T-helper 1 cell treated with Interleukin-12 subunit alpha and Interleukin-12 subunit beta and Interleukin-4 antibody, amounts not matched to agents 30 μg/mL and 1 μg/mL, for 36 hours (primary cell): ENCODE results near the gene NFS1.
"Not testable (repeated sequence)": the region's sequence is repeated elsewhere in the genome, so short reads cannot be mapped to it uniquely, and the experiment has no call there.

Experiments used
- H3K27ac Mint-ChIP-seq: one replicate; pipeline ENCODE4 v1.8.0; 2021; ENCODE audit warnings: mild to moderate bottlenecking, mixed read lengths
- H3K27me3 Mint-ChIP-seq: one replicate; pipeline ENCODE4 v1.8.0; 2021; ENCODE audit warnings: low read depth, mixed read lengths
- H3K36me3 Mint-ChIP-seq: one replicate; pipeline ENCODE4 v1.8.0; 2021; ENCODE audit warnings: low read depth, mixed read lengths
- H3K4me1 Mint-ChIP-seq: one replicate; pipeline ENCODE4 v1.8.0; 2021; ENCODE audit warnings: low read depth, mixed read lengths
- H3K4me3 Mint-ChIP-seq: one replicate; pipeline ENCODE4 v1.8.0; 2021; ENCODE audit warnings: mild to moderate bottlenecking, moderate library complexity, mixed read lengths
- H3K9me3 Mint-ChIP-seq: one replicate; pipeline ENCODE4 v1.8.0; 2021; ENCODE audit warnings: mixed read lengths

NFS1 gene

DNA sequence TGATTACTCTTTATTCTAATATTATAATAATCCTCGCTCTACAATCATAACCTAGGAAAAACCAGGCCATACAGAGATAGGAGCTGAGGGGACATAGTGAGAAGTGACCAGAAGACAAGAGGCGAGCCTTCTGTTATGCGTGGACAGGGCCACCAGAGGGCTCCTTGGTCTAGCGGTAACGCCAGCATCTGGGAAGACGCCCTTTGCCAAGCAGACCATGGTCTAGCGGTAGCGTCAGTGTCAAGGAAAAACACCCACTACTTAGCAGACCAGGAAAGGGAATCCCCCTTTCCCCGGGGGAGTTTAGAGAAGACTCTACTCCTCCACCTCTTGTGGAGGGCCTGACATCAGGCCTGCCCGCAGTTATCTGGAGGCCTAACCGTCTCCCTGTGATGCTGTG, 12.3 kb downstream of the NFS1 start:
- not testable (repeated sequence) for H3K4me3 Mint-ChIP-seq, H3K4me1 Mint-ChIP-seq, H3K9me3 Mint-ChIP-seq, H3K27me3 Mint-ChIP-seq, H3K27ac Mint-ChIP-seq
- H3K36me3 Mint-ChIP-seq: peaks cover 21% of the 10 kb centered on the region

DNA sequence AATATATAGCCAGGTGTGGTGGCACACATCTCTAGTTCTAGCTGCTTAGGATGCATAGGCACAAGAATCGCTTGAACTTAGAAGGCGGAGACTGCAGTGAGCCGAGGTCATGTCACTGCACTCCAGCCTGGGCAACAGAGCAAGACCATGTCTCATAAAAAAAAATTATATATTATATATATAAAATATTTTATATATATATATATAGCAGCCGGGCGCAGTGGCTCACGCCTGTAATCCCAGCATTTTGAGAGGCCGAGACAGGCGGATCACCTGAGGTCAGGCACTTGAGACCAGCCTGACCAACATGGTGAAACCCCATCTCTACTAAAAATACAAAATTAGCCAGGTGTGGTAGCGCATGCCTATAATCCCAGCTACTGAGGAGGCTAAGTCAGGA, 13.8 kb downstream of the NFS1 start:
- not testable (repeated sequence) for H3K9me3 Mint-ChIP-seq, H3K27ac Mint-ChIP-seq, H3K27me3 Mint-ChIP-seq, H3K4me1 Mint-ChIP-seq, H3K4me3 Mint-ChIP-seq
- peaks cover 18% of the 10 kb centered on the region for H3K36me3 Mint-ChIP-seq

DNA sequence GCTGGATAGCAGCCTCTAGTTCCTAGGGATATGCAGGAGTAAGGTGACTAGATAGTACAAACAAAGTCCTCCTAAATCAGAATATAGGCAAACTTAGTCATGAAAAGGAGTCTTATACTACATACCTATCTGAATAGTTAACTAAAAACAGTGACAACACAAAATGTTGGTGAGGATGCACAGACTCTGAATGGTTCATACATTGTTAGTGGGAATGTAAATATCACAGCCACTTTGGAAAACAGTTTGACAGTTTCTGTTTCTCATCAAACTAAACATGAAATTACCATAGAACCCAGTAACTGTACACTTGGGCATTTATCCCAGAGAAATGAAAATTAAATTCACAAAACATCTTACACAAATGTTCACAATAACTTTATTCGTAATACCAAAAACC, 17.2 kb downstream of the NFS1 start:
- Mint-ChIP-seq H3K27me3 (no peaks in the 10 kb centered on the region), H3K36me3 (peaks cover 8% of the 10 kb centered on the region), H3K4me3 (no peak overlapping the region), H3K9me3 (no peaks in the 10 kb centered on the region), H3K4me1 (peaks cover 2% of the 10 kb centered on the region), H3K27ac (no peak overlapping the region)

DNA sequence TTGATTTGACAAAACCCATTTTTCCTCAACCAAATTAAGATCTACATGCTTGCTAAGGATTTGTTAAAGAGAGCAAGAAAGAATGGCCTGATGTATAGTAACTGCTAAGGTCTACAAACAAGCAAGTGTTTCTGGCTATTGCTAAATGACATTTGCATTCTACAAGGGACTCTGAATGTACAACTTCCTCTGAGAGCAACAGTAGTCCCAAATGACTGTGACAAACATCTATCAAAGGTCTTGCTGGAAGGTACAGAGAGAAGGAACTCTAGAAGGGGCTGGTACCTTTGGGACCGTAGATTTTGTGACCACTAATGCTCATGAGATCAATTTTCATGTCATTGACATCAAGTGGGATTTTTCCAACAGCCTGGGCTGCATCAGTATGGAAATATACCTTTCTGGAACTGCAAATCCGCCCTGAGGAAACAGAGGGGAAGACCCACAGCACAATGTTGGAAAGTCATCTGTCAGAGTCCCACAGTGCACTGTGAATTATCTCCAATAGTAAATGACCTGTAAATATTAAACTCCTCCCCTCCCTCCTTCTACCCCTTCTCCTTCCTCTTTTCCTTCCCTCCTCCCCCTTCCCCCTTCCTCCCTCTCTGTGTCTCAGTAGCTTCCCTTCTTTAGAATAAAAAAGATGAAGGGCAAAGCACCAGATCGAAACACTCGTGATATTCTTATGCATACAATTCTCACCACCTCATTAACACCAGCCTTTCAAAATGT, 18.5 kb downstream of the NFS1 start:
- Mint-ChIP-seq H3K36me3 (peaks cover 5% of the 10 kb centered on the region), H3K27ac (no peak overlapping the region), H3K27me3 (no peaks in the 10 kb centered on the region), H3K4me1 (peaks cover 2% of the 10 kb centered on the region), H3K4me3 (no peak overlapping the region), H3K9me3 (no peaks in the 10 kb centered on the region)

GRCh38 chr20:35674921-35675320, 24.2 kb downstream of the NFS1 start:
- H3K4me1 Mint-ChIP-seq: no peaks in the 10 kb centered on the region
- no peak overlapping the region for H3K27ac Mint-ChIP-seq
- H3K36me3 Mint-ChIP-seq: peaks cover 27% of the 10 kb centered on the region
- H3K9me3 Mint-ChIP-seq: no peaks in the 10 kb centered on the region
- no peaks in the 10 kb centered on the region for H3K27me3 Mint-ChIP-seq
- no peak overlapping the region for H3K4me3 Mint-ChIP-seq

DNA sequence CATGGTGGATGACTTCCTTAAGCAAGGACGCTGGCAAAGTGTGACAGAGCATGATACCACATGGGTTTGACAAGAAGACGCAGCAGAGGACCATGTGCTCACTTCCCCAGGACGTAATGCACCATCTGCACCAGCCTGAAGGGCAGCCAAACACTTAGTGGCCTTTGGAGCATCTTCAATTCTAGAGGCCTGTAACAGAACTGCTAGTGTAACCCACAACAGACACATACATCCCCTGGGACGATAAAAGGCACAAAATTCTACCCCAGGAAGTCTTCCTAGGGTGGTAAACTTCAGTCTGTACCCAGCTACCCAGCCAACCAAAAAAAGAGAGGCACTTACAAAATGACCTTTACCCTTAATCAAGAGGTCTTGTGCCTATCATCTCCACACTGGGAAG, 25.3 kb downstream of the NFS1 start:
- peaks cover 35% of the 10 kb centered on the region for H3K36me3 Mint-ChIP-seq
- no peak overlapping the region for H3K27ac Mint-ChIP-seq
- H3K27me3 Mint-ChIP-seq: no peaks in the 10 kb centered on the region

GRCh38 chr20:35669681-35670080, 29.5 kb downstream of the NFS1 start:
- peaks cover 42% of the 10 kb centered on the region for H3K36me3 Mint-ChIP-seq
- no peaks in the 10 kb centered on the region for H3K9me3 Mint-ChIP-seq
- peaks cover 4% of the 10 kb centered on the region for H3K4me1 Mint-ChIP-seq
- H3K4me3 Mint-ChIP-seq: no peak overlapping the region
- H3K27me3 Mint-ChIP-seq: no peaks in the 10 kb centered on the region
- no peak overlapping the region for H3K27ac Mint-ChIP-seq

More for the DNA sequence above, 25.3 kb downstream of the NFS1 start:
- Mint-ChIP-seq H3K4me1 (no peaks in the 10 kb centered on the region), H3K9me3 (no peaks in the 10 kb centered on the region), H3K4me3 (no peak overlapping the region)

GRCh38 chr20:35669221-35669620, 29.9 kb downstream of the NFS1 start:
- Mint-ChIP-seq H3K4me3 (no peak overlapping the region), H3K9me3 (no peaks in the 10 kb centered on the region), H3K36me3 (peaks cover 42% of the 10 kb centered on the region), H3K27me3 (no peaks in the 10 kb centered on the region), H3K4me1 (peaks cover 4% of the 10 kb centered on the region), H3K27ac (no peak overlapping the region)

- H3K9me3 Mint-ChIP-seq: no peaks in the 10 kb centered on the region
- H3K27me3 Mint-ChIP-seq: no peaks in the 10 kb centered on the region
- peaks cover 32% of the 10 kb centered on the region for H3K4me1 Mint-ChIP-seq
- peaks cover 38% of the 10 kb centered on the region for H3K36me3 Mint-ChIP-seq
- H3K4me3 Mint-ChIP-seq: no peak overlapping the region
- H3K27ac Mint-ChIP-seq: no peak overlapping the region
Measured at GRCh38 chr20:35665949-35666288, 33.2 kb downstream of the NFS1 start.

GRCh38 chr20:35664466-35665206, 34.5 kb downstream of the NFS1 start, which contains the start of the genes CPNE1 and RBM12:
Gene CPNE1, minus strand, starts transcription at chr20:35664900. Its CDS starts 31,977 bp downstream, at chr20:35632923.
Gene RBM12, minus strand, starts transcription at chr20:35664900. Its CDS starts 9,578 bp downstream, at chr20:35655322.
- Mint-ChIP-seq H3K4me3 (peak within 1 kb of the TSS; percentile 87), H3K27ac (peak within 1 kb of the TSS; percentile 99), H3K36me3 (peaks cover 27% of the 10 kb centered on the region), H3K4me1 (peaks cover 44% of the 10 kb centered on the region), H3K27me3 (no peaks in the 10 kb centered on the region), H3K9me3 (no peaks in the 10 kb centered on the region)

DNA sequence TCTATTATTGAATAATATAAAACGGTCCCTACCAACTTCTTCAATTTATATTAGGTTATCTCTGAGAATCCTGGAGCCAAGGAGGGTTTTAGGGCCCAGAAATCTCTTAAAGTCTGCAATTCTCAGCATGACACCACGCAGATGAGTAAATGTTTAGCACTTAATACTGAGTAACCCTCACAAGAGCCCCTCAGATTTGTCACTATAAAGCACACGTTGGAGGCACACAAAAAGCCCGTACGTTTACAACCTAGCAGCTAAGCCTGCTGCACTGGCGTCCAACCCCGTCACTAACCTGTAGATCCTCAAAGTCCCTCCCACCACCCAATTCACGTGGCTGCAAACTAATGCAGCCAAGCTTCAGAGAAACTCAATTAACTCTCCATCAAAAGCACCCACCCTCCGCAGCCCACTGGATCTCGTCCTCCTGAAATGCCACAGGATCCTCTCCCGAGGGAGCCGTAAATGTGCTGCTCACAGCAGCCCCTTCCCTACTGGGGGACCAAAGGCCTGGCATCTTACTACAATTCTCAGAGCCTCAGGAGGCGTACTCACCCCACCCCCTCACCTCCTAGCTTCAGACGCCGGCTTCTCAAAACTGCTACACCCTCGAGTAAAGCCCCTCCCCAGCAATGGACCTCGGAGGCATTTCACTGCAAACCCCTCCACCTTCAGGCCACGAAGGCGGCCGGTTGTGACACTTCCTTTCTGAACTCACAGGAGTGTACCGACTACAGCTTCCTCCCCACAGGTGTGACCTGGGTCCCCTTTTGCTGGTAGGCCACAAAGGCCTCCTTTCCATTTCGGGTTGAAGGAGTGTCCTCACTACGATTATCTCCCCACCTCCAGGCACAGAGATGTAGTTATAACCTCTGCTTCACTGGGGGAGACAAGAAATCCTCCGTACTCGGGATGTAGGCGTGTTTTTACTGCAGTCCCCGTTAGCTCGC, 35.4 kb downstream of the NFS1 start:
- Mint-ChIP-seq H3K9me3 (no peaks in the 10 kb centered on the region), H3K4me3 (peak overlapping the region; percentile 87), H3K27me3 (no peaks in the 10 kb centered on the region), H3K36me3 (peaks cover 21% of the 10 kb centered on the region), H3K27ac (peak overlapping the region; percentile 99), H3K4me1 (peaks cover 51% of the 10 kb centered on the region)

- Mint-ChIP-seq H3K27ac (peak overlapping the region; percentile 84), H3K36me3 (peaks cover 13% of the 10 kb centered on the region), H3K4me3 (peak overlapping the region; percentile 87), H3K4me1 (peaks cover 56% of the 10 kb centered on the region), H3K27me3 (no peaks in the 10 kb centered on the region), H3K9me3 (no peaks in the 10 kb centered on the region)
Measured at GRCh38 chr20:35662551-35662950, 36.6 kb downstream of the NFS1 start.

DNA sequence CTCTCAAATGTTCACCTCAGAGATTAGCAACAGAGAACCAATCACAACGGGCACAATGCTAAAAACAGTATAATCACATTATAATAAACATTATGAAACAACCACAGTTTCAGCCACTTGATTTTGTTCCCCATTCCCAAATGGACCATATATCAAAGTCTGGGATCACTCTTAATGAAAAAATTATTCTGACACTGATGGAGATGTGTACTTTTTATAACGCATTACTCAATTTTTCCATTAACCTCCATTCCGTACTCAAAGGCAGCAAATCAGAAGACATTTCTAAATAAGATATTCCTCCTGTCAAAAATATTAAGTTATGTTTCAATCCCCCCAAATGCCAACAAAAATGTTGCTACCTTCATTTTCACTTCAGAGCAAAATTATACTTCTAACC, 37.2 kb downstream of the NFS1 start:
- Mint-ChIP-seq H3K4me1 (peaks cover 61% of the 10 kb centered on the region), H3K9me3 (no peaks in the 10 kb centered on the region), H3K27me3 (no peaks in the 10 kb centered on the region), H3K27ac (peak overlapping the region; percentile 84), H3K4me3 (peak overlapping the region; percentile 87), H3K36me3 (peaks cover 16% of the 10 kb centered on the region)

DNA sequence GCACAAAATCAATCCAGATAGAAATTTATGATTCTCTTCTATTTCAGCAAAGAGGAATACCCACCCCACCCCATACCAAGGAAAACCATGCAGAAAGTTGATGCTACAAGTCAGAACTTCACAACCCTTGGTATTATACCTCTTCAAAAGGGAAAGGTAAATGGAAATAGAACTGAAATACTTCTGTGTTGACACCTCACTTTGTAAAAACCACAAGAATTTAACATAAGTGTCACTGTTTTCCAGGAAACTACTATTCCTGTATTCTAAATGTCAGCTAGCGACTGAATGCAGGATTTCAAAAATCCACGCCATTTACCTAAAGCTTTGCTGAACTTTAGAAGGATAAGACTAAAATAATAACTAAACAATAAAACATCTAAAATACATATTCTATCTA, 38.1 kb downstream of the NFS1 start:
- peak overlapping the region; percentile 87 for H3K4me3 Mint-ChIP-seq
- peaks cover 16% of the 10 kb centered on the region for H3K36me3 Mint-ChIP-seq
- H3K9me3 Mint-ChIP-seq: no peaks in the 10 kb centered on the region
- peak overlapping the region; percentile 84 for H3K27ac Mint-ChIP-seq
- no peaks in the 10 kb centered on the region for H3K27me3 Mint-ChIP-seq
- H3K4me1 Mint-ChIP-seq: peaks cover 61% of the 10 kb centered on the region
